HFFc6 (cell line): ENCODE data around the gene GSG1L. TPM values are rescaled to one million over a fixed set of nuclear protein-coding genes. Genes with fewer than 3 reads are reported as not detected.

ENCODE experiments used
- DNase-seq: peaks from one replicate; pipeline ENCODE4 v3.0.0-alpha.2; 2018
- H3K27ac Mint-ChIP-seq: 2 replicates; pipeline ENCODE4 v1.8.0; 2020; ENCODE audit warnings: mild to moderate bottlenecking, mixed read lengths
- H3K27me3 Mint-ChIP-seq: 2 replicates; pipeline ENCODE4 v1.8.0; 2021; ENCODE audit warnings: mild to moderate bottlenecking, moderate library complexity, mixed read lengths; ENCODE audit not compliant: insufficient read depth
- H3K36me3 Mint-ChIP-seq: 2 replicates; pipeline ENCODE4 v1.8.0; 2021; ENCODE audit warnings: low read depth, mixed read lengths
- H3K4me1 Mint-ChIP-seq: 2 replicates; pipeline ENCODE4 v1.8.0; 2020; ENCODE audit warnings: low read depth, mixed read lengths
- H3K4me3 Mint-ChIP-seq: 2 replicates; pipeline ENCODE4 v1.8.0; 2020; ENCODE audit warnings: mild to moderate bottlenecking, moderate library complexity, mixed read lengths
- H3K9me3 Mint-ChIP-seq: 2 replicates; pipeline ENCODE4 v1.8.0; 2020; ENCODE audit warnings: mild to moderate bottlenecking, mixed read lengths
- CTCF ChIP-seq: fragments of 200-600 bp; sonication (generic); IDR thresholded peaks from 2 replicates; pipeline ENCODE4 v1.5.0; 2021; ENCODE audit warnings: antibody characterized with exemption, mild to moderate bottlenecking
- total RNA-seq, 6 experiments: library from RNA; stranded (reverse); fragmentation: NEBNext Ultra II Directional; extraction: Animal tissue kit (Norgen Biotek cat#: 25700); gene quantifications; 2 replicates in 1 of 6; 3 replicates in 5 of 6; pipeline ENCODE4 v1.2.3, GENCODE V29; 2021

GSG1L gene
- total RNA-seq, 6 experiments from 2014 or later: not detected

DNA sequence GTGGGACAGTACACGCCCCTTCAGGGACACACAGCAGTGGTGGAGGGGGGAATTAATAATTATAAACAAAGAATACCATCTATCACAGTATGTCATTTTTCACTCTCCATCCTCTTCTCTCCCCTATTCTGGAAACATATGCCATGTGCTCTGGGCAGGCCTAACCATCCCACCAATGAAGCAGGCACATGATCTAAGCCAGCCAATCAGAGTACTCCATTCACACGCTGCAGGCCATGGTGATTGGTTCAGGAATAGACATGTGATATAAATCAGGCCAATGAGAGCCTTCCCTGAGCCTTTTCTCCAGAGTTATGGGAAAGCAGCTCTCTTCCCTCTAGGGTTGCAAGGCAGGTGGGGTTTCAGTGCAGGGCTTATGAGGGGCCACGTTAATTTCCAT lies 36.5 kb downstream of the GSG1L start:
- peaks cover 6% of the 10 kb centered on the region; the same call in 1 of the 2 replicates for H3K9me3 Mint-ChIP-seq
- no peak overlapping the region for H3K4me3 Mint-ChIP-seq
- peaks cover 6% of the 10 kb centered on the region; the same call in 1 of the 2 replicates for H3K36me3 Mint-ChIP-seq
- H3K27me3 Mint-ChIP-seq: peaks cover 31% of the 10 kb centered on the region
- TF ChIP-seq CTCF: no peak
- no peak for DNase-seq
- H3K4me1 Mint-ChIP-seq: no peaks in the 10 kb centered on the region
- no peak overlapping the region for H3K27ac Mint-ChIP-seq

DNA sequence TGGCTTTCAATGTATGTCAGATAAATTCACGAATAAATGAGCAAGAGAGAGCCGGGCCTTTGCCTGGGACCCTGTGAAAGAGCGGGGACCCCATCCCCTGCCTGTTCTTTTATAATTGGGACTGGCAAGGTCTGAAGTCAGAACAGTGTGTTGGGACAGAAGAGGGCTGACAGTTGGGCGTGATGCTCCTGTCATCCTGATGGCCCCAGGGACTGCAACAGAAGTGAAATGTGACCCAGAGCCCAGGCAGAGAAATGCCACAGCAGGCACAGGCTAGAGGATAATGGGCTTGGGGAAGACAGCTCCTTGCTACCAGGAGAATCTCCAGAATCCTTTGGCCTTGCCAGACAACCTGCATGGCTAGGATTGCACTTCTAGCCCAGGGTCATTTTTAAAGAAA lies 37.9 kb downstream of the GSG1L start:
- Mint-ChIP-seq H3K27ac (no peak overlapping the region), H3K4me1 (no peaks in the 10 kb centered on the region), H3K9me3 (peaks cover 6% of the 10 kb centered on the region; the same call in 1 of the 2 replicates), H3K4me3 (no peak overlapping the region), H3K27me3 (peaks cover 36% of the 10 kb centered on the region), H3K36me3 (peaks cover 6% of the 10 kb centered on the region; the same call in 1 of the 2 replicates)
- no peak for DNase-seq
- TF ChIP-seq CTCF: no peak

- Mint-ChIP-seq H3K9me3 (no peaks in the 10 kb centered on the region), H3K27ac (no peak overlapping the region), H3K36me3 (no peaks in the 10 kb centered on the region), H3K27me3 (peaks cover 26% of the 10 kb centered on the region), H3K4me1 (no peaks in the 10 kb centered on the region), H3K4me3 (no peak overlapping the region)
- TF ChIP-seq CTCF: no peak
- DNase-seq: no peak
Observed at GRCh38 chr16:28019218-28019617, 44.3 kb downstream of the GSG1L start.

DNA sequence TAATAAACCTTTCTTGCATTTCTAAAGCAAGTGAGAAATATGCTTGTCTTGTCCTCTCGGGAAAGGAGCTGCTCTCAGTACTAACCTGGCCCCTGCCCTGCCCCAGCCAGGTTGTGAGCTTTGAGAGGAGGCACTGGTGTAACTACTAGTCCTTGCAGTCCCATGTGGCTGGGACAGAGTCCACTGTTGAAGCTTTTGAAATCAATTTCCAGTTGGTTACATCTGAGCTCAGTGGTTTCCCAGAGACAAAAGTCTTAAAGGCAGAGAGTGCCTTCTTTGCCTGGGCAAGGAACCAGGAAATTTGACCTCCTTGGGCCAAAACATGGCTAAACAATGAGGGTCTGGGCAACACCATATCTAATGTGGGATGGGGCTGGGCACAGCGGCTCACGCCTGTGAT lies 48.7 kb downstream of the GSG1L start:
- no peak overlapping the region for H3K4me3 Mint-ChIP-seq
- no peak for DNase-seq
- H3K27ac Mint-ChIP-seq: no peak overlapping the region
- H3K27me3 Mint-ChIP-seq: peaks cover 25% of the 10 kb centered on the region
- H3K36me3 Mint-ChIP-seq: no peaks in the 10 kb centered on the region
- no peak for TF ChIP-seq CTCF
- peaks cover 11% of the 10 kb centered on the region; the same call in 1 of the 2 replicates for H3K4me1 Mint-ChIP-seq
- H3K9me3 Mint-ChIP-seq: no peaks in the 10 kb centered on the region

GRCh38 chr16:28013878-28014277 lies 49.6 kb downstream of the GSG1L start:
- Mint-ChIP-seq H3K27ac (no peak overlapping the region), H3K9me3 (no peaks in the 10 kb centered on the region), H3K36me3 (no peaks in the 10 kb centered on the region), H3K4me1 (peaks cover 11% of the 10 kb centered on the region; the same call in 1 of the 2 replicates), H3K4me3 (no peak overlapping the region), H3K27me3 (peaks cover 26% of the 10 kb centered on the region)
- no peak for DNase-seq
- no peak for TF ChIP-seq CTCF

DNA sequence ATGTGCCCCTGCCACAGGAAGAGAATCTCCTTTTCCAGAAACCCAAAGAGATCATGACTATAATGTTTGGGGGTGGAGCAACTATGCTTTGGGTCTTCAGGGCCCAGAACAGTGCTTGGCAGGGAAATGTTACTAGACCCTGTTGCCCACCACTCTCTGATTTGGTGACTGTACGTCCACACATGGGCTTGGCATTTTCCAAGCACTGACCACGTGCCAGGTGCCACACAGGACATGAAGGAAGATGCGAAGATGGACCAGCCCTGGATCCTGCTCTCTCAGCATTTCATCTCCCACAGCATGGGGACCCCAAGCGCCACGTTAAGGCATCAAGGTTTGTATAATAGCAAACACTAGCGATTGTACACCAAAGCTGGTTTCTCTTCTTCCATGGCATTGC lies 50.1 kb downstream of the GSG1L start:
- H3K9me3 Mint-ChIP-seq: no peaks in the 10 kb centered on the region
- DNase-seq: no peak
- TF ChIP-seq CTCF: no peak
- H3K4me1 Mint-ChIP-seq: peaks cover 11% of the 10 kb centered on the region; the same call in 1 of the 2 replicates
- H3K36me3 Mint-ChIP-seq: no peaks in the 10 kb centered on the region
- peaks cover 29% of the 10 kb centered on the region for H3K27me3 Mint-ChIP-seq
- H3K27ac Mint-ChIP-seq: no peak overlapping the region
- H3K4me3 Mint-ChIP-seq: no peak overlapping the region
